Ovary (tissue), 3 donors: ENCODE measurements around the gene TAF15.

ENCODE experiments used
- CTCF ChIP-seq, 3 donors: fragments of 450-650 bp in 2 of 3; fragments of 200-600 bp in 1 of 3; IDR thresholded peaks; one replicate each; pipeline versions ENCODE4 v1.5.1 to v1.8.0; 2016 to 2022; ENCODE audit warnings: antibody characterized with exemption in 3 of 3, mild to moderate bottlenecking in 1 of 3
- POLR2A ChIP-seq: fragments of 450-650 bp; IDR thresholded peaks from one replicate; pipeline ENCODE4 v1.6.1; 2017; ENCODE audit warnings: antibody characterized with exemption, mild to moderate bottlenecking, moderate library complexity
- donor health status: DM: no; HTN: no; CAD: no.

- TF ChIP-seq CTCF (IDR thresholded peaks at IDR 0.05): no peak
- no peak for TF ChIP-seq POLR2A
Observed at GRCh38 chr17:35893751-35894150, 84.5 kb downstream of the TAF15 start.
